ENCODE results near the gene PCIF1.
"Not testable (repeated sequence)": the region's sequence is repeated elsewhere in the genome, so short reads cannot be mapped to it uniquely, and the experiment has no call there.

Gene PCIF1

DNA sequence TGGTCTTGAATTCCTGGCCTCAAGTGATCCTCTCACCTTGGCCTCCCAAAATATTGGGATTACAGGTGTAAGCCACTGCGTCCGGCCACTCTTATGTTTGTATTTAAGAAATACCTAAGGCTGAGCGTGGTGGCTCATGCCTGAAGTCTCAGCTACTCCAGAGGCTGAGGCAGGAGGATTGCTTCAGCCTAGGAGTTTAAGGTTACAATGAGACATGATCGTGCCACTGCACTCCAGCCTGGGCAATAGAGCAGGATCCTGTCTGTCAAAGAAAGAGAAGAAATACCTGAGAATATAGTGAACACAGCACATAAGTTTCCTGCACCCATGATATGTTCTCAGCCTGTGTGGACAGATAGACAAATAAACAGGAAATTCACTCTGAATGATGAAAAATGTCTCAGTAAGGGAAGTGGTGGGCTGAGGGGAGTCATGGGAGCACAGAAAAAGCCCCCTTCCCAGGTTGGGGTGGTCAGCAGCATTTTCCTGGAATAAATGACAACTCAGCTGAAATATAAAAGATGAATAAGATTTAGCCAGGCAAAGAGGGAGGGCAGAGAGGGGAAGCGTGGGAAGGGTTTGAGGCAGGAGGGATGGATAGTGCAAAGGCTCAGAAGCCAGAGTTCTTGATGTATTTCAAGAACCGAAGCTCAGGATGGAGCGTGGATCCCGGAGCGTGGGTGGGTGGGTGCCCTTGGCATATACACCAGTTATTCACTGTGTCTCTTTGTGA lies 60.4 kb downstream of the PCIF1 start:
- no peak for DNase-seq (ENCODE audit: low read depth)

- not testable (repeated sequence) for DNase-seq (ENCODE audit: low read depth)
These were observed 61.1 kb downstream of the PCIF1 start for GRCh38 chr20:45995495-45996097.

DNA sequence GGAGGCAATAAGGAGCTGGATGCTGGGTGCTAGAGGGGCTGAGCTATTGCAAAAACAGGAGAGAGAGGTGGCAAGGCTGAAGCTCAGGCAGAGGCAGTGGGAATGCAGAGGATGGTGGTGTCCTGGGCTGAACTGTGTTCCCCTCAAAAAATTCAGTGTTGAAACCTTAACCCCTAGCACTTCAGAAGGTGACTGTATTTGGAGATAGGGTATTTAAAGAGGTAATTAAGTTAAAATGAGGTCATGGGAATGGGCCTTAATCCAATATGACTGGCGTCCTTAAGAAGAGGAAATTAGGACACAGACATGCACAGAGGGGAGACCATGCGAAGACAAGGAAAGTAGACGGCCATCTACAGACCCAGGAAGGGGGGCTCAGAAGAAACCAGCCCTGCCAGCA lies 62.7 kb downstream of the PCIF1 start:
- no peak for DNase-seq (ENCODE audit: low read depth)
